IPS-15b (cell line): Measurements from ENCODE around the gene LRP5.

Experiments
- H3K27me3 ChIP-seq: one replicate; pipeline ENCODE4 v1.6.1; 2013; ENCODE audit warnings: low read length; ENCODE audit not compliant: control insufficient read depth, insufficient read depth
- H3K36me3 ChIP-seq: one replicate; pipeline ENCODE4 v1.6.1; 2013; ENCODE audit warnings: low read length; ENCODE audit not compliant: control insufficient read depth, insufficient read depth
- H3K4me1 ChIP-seq: one replicate; pipeline ENCODE4 v1.6.1; 2013; ENCODE audit warnings: mild to moderate bottlenecking, low read length; ENCODE audit not compliant: control insufficient read depth, insufficient read depth
- H3K4me3 ChIP-seq: one replicate; pipeline ENCODE4 v1.5.1; 2013; ENCODE audit warnings: low read depth, low read length
- H3K9ac ChIP-seq: one replicate; pipeline ENCODE4 v1.6.1; 2013; ENCODE audit warnings: low read depth, mild to moderate bottlenecking, low read length
- H3K9me3 ChIP-seq: one replicate; pipeline ENCODE4 v1.6.1; 2013; ENCODE audit warnings: mild to moderate bottlenecking, low read length; ENCODE audit not compliant: control insufficient read depth, insufficient read depth

The LRP5 gene

GRCh38 chr11:68300076-68300830, 12.1 kb upstream of the LRP5 start:
- no peaks in the 10 kb centered on the region for H3K4me1 ChIP-seq
- no peak overlapping the region for H3K4me3 ChIP-seq
- no peaks in the 10 kb centered on the region for H3K27me3 ChIP-seq
- peaks cover 2% of the 10 kb centered on the region for H3K36me3 ChIP-seq
- H3K9ac ChIP-seq = no peak overlapping the region
- peaks cover 2% of the 10 kb centered on the region for H3K9me3 ChIP-seq

GRCh38 chr11:68302256-68302655, 10.1 kb upstream of the LRP5 start:
- no peak overlapping the region for H3K4me3 ChIP-seq
- peaks cover 2% of the 10 kb centered on the region for H3K9me3 ChIP-seq
- no peaks in the 10 kb centered on the region for H3K4me1 ChIP-seq
- H3K9ac ChIP-seq = no peak overlapping the region
- H3K36me3 ChIP-seq = peaks cover 2% of the 10 kb centered on the region
- no peaks in the 10 kb centered on the region for H3K27me3 ChIP-seq

GRCh38 chr11:68302670-68303069, 9.7 kb upstream of the LRP5 start:
- peaks cover 2% of the 10 kb centered on the region for H3K9me3 ChIP-seq
- H3K4me1 ChIP-seq = no peaks in the 10 kb centered on the region
- H3K36me3 ChIP-seq = peaks cover 2% of the 10 kb centered on the region
- H3K9ac ChIP-seq = no peak overlapping the region
- no peak overlapping the region for H3K4me3 ChIP-seq
- H3K27me3 ChIP-seq = no peaks in the 10 kb centered on the region

- H3K9ac ChIP-seq = no peak overlapping the region
- H3K4me3 ChIP-seq = no peak overlapping the region
- peaks cover 2% of the 10 kb centered on the region for H3K36me3 ChIP-seq
Observed at GRCh38 chr11:68303083-68303482, 9.3 kb upstream of the LRP5 start.

GRCh38 chr11:68303982-68304780, 8.2 kb upstream of the LRP5 start:
- no peaks in the 10 kb centered on the region for H3K27me3 ChIP-seq
- no peak overlapping the region for H3K9ac ChIP-seq
- H3K4me1 ChIP-seq = no peaks in the 10 kb centered on the region
- H3K4me3 ChIP-seq = no peak overlapping the region
- peaks cover 2% of the 10 kb centered on the region for H3K36me3 ChIP-seq
- peaks cover 2% of the 10 kb centered on the region for H3K9me3 ChIP-seq

More at GRCh38 chr11:68303083-68303482, 9.3 kb upstream of the LRP5 start:
- Histone ChIP-seq H3K4me1 (no peaks in the 10 kb centered on the region), H3K9me3 (peaks cover 2% of the 10 kb centered on the region), H3K27me3 (no peaks in the 10 kb centered on the region)

- Histone ChIP-seq H3K27me3 (peaks cover under 1% of the 10 kb centered on the region), H3K36me3 (peaks cover 2% of the 10 kb centered on the region)
Observed at GRCh38 chr11:68306636-68307035, 5.8 kb upstream of the LRP5 start.

GRCh38 chr11:68308068-68308467, 4.3 kb upstream of the LRP5 start:
- no peaks in the 10 kb centered on the region for H3K36me3 ChIP-seq
- peaks cover 4% of the 10 kb centered on the region for H3K27me3 ChIP-seq
- H3K9me3 ChIP-seq = peaks cover 2% of the 10 kb centered on the region
- H3K4me1 ChIP-seq = peaks cover 3% of the 10 kb centered on the region
- H3K4me3 ChIP-seq = no peak overlapping the region
- no peak overlapping the region for H3K9ac ChIP-seq

More at GRCh38 chr11:68306636-68307035, 5.8 kb upstream of the LRP5 start:
- Histone ChIP-seq H3K4me1 (peaks cover under 1% of the 10 kb centered on the region), H3K9me3 (peaks cover 2% of the 10 kb centered on the region), H3K4me3 (no peak overlapping the region), H3K9ac (no peak overlapping the region)

GRCh38 chr11:68309621-68310185, 2.7 kb upstream of the LRP5 start:
- no peak overlapping the region for H3K9ac ChIP-seq
- H3K36me3 ChIP-seq = no peaks in the 10 kb centered on the region
- H3K4me3 ChIP-seq = no peak overlapping the region
- peaks cover 4% of the 10 kb centered on the region for H3K4me1 ChIP-seq
- peaks cover 4% of the 10 kb centered on the region for H3K27me3 ChIP-seq
- peaks cover under 1% of the 10 kb centered on the region for H3K9me3 ChIP-seq

GRCh38 chr11:68311160-68312116, 953 bp upstream of the LRP5 start:
- peaks cover 11% of the 10 kb centered on the region for H3K4me1 ChIP-seq
- H3K9me3 ChIP-seq = no peaks in the 10 kb centered on the region
- no peaks in the 10 kb centered on the region for H3K36me3 ChIP-seq
- H3K27me3 ChIP-seq = peaks cover 4% of the 10 kb centered on the region
- H3K9ac ChIP-seq = no peak overlapping the region
- peak overlapping the region; percentile 30 for H3K4me3 ChIP-seq

- peaks cover 11% of the 10 kb centered on the region for H3K4me1 ChIP-seq
- peak overlapping the region; percentile 68 for H3K4me3 ChIP-seq
- H3K9me3 ChIP-seq = no peaks in the 10 kb centered on the region
- H3K27me3 ChIP-seq = peaks cover 4% of the 10 kb centered on the region
- H3K36me3 ChIP-seq = no peaks in the 10 kb centered on the region
- H3K9ac ChIP-seq = peak overlapping the region; percentile 65
Observed at GRCh38 chr11:68312780-68313573, 586 bp downstream of the LRP5 start.
